IMR-90 (cell line): ENCODE measurements around the gene DHRS13. TPM values are rescaled to one million over a fixed set of nuclear protein-coding genes. Genes with fewer than 3 reads are reported as not detected.
A peak's percentile ranks its signal among the peaks of the same experiment; 100 is the strongest.

Experiments
- ATAC-seq: fragments of 200-7000 bp; cut with Tn5 transposase; 2 replicates; pipeline ENCODE4 v1.9.1; 2020; ENCODE audit warnings: low read depth, mild to moderate bottlenecking, moderate library complexity
- BruUV-seq: library from RNA; stranded (reverse); fragments of 400-500 nt; replicated peaks from 2 replicates; lab custom pipeline; 2021; lab: Mats Ljungman, UMichigan
- CTCF ChIA-PET: fragments of 300-600 bp; formaldehyde crosslinking; extraction: SDS; loops from one replicate; lab custom pipeline; 2021; ENCODE audit warnings: antibody characterized with exemption; lab: Yijun Ruan, JAX
- POLR2A ChIA-PET: fragments of 300-600 bp; sonication (Branson Sonifier 250); formaldehyde crosslinking; loops from one replicate; lab custom pipeline; 2022; ENCODE audit warnings: antibody characterized with exemption; ENCODE audit not compliant: unreplicated experiment; lab: Charles Lee
- DNase-seq: peaks from one replicate; pipeline ENCODE4 v3.0.0; 2013
- H2AFZ ChIP-seq: replicated peaks from 2 replicates; pipeline ENCODE3; 2013; ENCODE audit warnings: low read length, mild to moderate bottlenecking; ENCODE audit not compliant: poor library complexity
- H2AK5ac ChIP-seq: 2 replicates; pipeline ENCODE4 v1.6.1; 2013; ENCODE audit warnings: low read depth, low read length, inconsistent platforms
- H2AK9ac ChIP-seq: replicated peaks from 2 replicates; pipeline ENCODE3; 2013; ENCODE audit warnings: mild to moderate bottlenecking, low read depth, low read length, moderate library complexity; ENCODE audit not compliant: poor library complexity
- H2BK120ac ChIP-seq: 2 replicates; pipeline ENCODE4 v1.6.1; 2013; ENCODE audit warnings: low read depth, low read length, inconsistent platforms
- H2BK15ac ChIP-seq: 3 replicates; pipeline ENCODE4 v1.6.1; 2013; ENCODE audit warnings: low read depth, low read length, inconsistent platforms
- H2BK20ac ChIP-seq: 2 replicates; pipeline ENCODE4 v1.6.1; 2013; ENCODE audit warnings: low read depth, mild to moderate bottlenecking, inconsistent platforms, low read length, moderate library complexity
- H2BK5ac ChIP-seq: 2 replicates; pipeline ENCODE4 v1.6.1; 2013; ENCODE audit warnings: mild to moderate bottlenecking, low read depth, low read length, inconsistent platforms; ENCODE audit not compliant: poor library complexity, severe bottlenecking
- H3K14ac ChIP-seq: replicated peaks from 2 replicates; pipeline ENCODE4 v1.6.1; 2013; ENCODE audit warnings: low read depth, low read length, inconsistent platforms
- H3K18ac ChIP-seq: 2 replicates; pipeline ENCODE4 v1.6.1; 2013; ENCODE audit warnings: low read depth, low read length, control low read depth
- H3K23ac ChIP-seq: 2 replicates; pipeline ENCODE4 v1.6.1; 2013; ENCODE audit warnings: low read depth, low read length, inconsistent platforms
- H3K27ac ChIP-seq: 2 replicates; pipeline ENCODE4 v1.5.1; 2013; ENCODE audit warnings: mild to moderate bottlenecking, control low read depth, low read length; ENCODE audit not compliant: insufficient read depth
- H3K27me3 ChIP-seq: 2 replicates; pipeline ENCODE4 v1.6.1; 2013; ENCODE audit warnings: low read length; ENCODE audit not compliant: control insufficient read depth, insufficient read depth
- H3K36me3 ChIP-seq: 2 replicates; pipeline ENCODE4 v1.6.1; 2013; ENCODE audit warnings: low read length, mixed read lengths; ENCODE audit not compliant: control insufficient read depth, insufficient read depth
- H3K4ac ChIP-seq: 2 replicates; pipeline ENCODE4 v1.6.1; 2013; ENCODE audit warnings: low read depth, low read length, inconsistent platforms
- H3K4me1 ChIP-seq: 2 replicates; pipeline ENCODE4 v1.6.1; 2013; ENCODE audit warnings: low read length, mixed read lengths; ENCODE audit not compliant: control insufficient read depth, insufficient read depth
- H3K4me2 ChIP-seq: 2 replicates; pipeline ENCODE4 v1.6.1; 2013; ENCODE audit warnings: low read depth, mild to moderate bottlenecking, control low read depth, low read length, moderate library complexity
- H3K4me3 ChIP-seq: 2 replicates; pipeline ENCODE4 v1.5.1; 2013; ENCODE audit warnings: low read depth, mild to moderate bottlenecking, control low read depth, low read length, moderate library complexity; ENCODE audit not compliant: insufficient read depth
- H3K56ac ChIP-seq: 2 replicates; pipeline ENCODE4 v1.6.1; 2013; ENCODE audit warnings: low read length, inconsistent platforms; ENCODE audit not compliant: insufficient read depth; ENCODE audit errors: extremely low read depth
- H3K79me1 ChIP-seq, 2 experiments: 2 replicates each; pipeline ENCODE4 v1.6.1; 2013; ENCODE audit warnings: low read length in 2 of 2, inconsistent platforms in 1 of 2, low read depth in 1 of 2
- H3K9ac ChIP-seq: 2 replicates; pipeline ENCODE4 v1.6.1; 2013; ENCODE audit warnings: low read depth, low read length, control low read depth
- H3K9me1 ChIP-seq: 2 replicates; pipeline ENCODE4 v1.6.1; 2013; ENCODE audit warnings: low read length, inconsistent platforms; ENCODE audit not compliant: insufficient read depth
- H3K9me3 ChIP-seq: 2 replicates; pipeline ENCODE4 v1.6.1; 2013; ENCODE audit warnings: low read length; ENCODE audit not compliant: control insufficient read depth, insufficient read depth
- H4K20me1 ChIP-seq: 2 replicates; pipeline ENCODE4 v1.6.1; 2013; ENCODE audit warnings: low read length, inconsistent platforms; ENCODE audit not compliant: insufficient read depth
- H4K5ac ChIP-seq: 2 replicates; pipeline ENCODE4 v1.6.1; 2013; ENCODE audit warnings: mild to moderate bottlenecking, low read depth, low read length, control low read depth
- H4K8ac ChIP-seq, 2 experiments: 2 replicates each; pipeline ENCODE4 v1.6.1; 2013; ENCODE audit warnings: low read depth in 2 of 2, low read length in 2 of 2, control low read depth in 1 of 2, inconsistent platforms in 1 of 2
- H4K91ac ChIP-seq: 2 replicates; pipeline ENCODE4 v1.6.1; 2013; ENCODE audit warnings: low read depth, low read length, inconsistent platforms; ENCODE audit not compliant: insufficient read depth
- MAZ ChIP-seq: IDR thresholded peaks from 2 replicates; pipeline ENCODE4 v1.6.1; 2012; ENCODE audit warnings: low read depth, mild to moderate bottlenecking, low read length, improper control_type of control experiment, moderate library complexity, borderline replicate concordance
- MXI1 ChIP-seq: IDR thresholded peaks from 2 replicates; pipeline ENCODE4 v1.6.1; 2012; ENCODE audit warnings: low read depth, mild to moderate bottlenecking, low read length, moderate library complexity, borderline replicate concordance
- RAD21 ChIP-seq: IDR thresholded peaks from 2 replicates; pipeline ENCODE4 v1.6.1; 2012; ENCODE audit warnings: low read length, improper control_type of control experiment
- SMC3 ChIP-seq: fragments of 150-350 bp; IDR thresholded peaks from 2 replicates; pipeline ENCODE4 v1.6.1; 2016; ENCODE audit warnings: low read depth, mild to moderate bottlenecking, antibody characterized with exemption, low read length, moderate library complexity
- WGBS, 2 experiments: methylation state at CpG; one replicate each; pipeline versions ENCODE4 v1.1.5 to v1.1.7; 2013; ENCODE audit warnings: missing lambda C conversion rate in 2 of 2; ENCODE audit not compliant: insufficient read length in 1 of 2; ENCODE audit errors: extremely low coverage in 2 of 2; 5-methylcytosine and 5-hydroxymethylcytosine counted together
- dilution Hi-C: fragments of 300-500 bp; cut with HindIII; formaldehyde crosslinking; loops from one replicate; pipeline ENCODE4 v1.14.3; 2018; ENCODE audit warnings: low sequenced_read_pairs; ENCODE audit not compliant: unreplicated experiment
- in situ Hi-C: fragments of 300-500 bp; cut with MboI; formaldehyde crosslinking; loops from 3 replicates; pipeline ENCODE4 v1.14.3; 2019; ENCODE audit warnings: low sequenced_read_pairs, inconsistent platforms, mixed read lengths
- intact Hi-C: fragments of 100-400 bp; cut with micrococcal nuclease; formaldehyde crosslinking; loops from 2 replicates; pipeline ENCODE4 v1.10.0; 2022
- polyA plus RNA-seq, 3 experiments: library from polyadenylated mRNA; depleted of rRNA; stranded (reverse); fragments of >200 nt; gene quantifications; 2 replicates each; pipeline ENCODE4 v1.2.3, GENCODE V29; 2012; ENCODE audit warnings: low replicate concordance in 1 of 3
- total RNA-seq: library from RNA; depleted of rRNA; stranded (reverse); fragments of >200 nt; gene quantifications from 2 replicates; pipeline ENCODE4 v1.2.3, GENCODE V29; 2012
- TF ChIP-seq, protein P1 (sequence below): conservative IDR thresholded peaks from 2 replicates; pipeline ENCODE4 v1.5.1; 2012; ENCODE audit warnings: mild to moderate bottlenecking, low read depth, low read length, improper control_type of control experiment

Gene DHRS13
- total and polyA plus RNA-seq, 2 of the 4 experiments (the other 2 are of a cell fraction): 2.7 to 3.9 TPM

DNA sequence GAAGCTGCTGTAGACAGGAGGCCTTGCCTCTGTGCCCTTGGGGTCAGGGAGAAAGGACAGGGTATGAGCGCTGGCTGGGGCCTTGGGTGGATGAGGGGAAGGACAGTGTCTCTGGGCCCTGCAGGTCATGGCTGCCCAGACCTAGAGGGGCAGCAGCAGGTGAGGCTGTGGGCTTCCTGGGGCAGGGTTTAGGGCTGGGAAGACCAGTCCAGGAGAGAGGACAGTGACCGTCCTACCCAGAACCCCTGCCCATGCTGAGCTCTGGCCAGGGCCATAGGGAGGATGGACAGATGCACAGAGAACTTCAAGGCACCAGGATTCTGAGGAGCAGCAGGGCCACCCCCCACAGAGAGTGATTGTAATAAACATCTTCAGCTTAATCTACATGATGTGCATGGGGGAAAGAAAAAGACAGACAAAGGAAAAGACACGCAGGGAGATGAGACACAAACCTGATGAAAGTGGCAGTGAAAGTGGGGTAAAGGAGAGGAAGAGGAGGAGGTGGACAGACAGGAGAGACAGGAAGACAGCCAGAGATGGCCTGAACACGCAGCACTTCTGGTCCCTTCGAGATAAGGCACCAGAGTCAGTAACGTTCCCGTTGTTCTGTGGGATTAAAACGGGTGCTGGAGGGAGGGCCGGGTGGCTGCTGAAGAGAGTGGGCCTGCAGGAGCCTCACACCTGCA is 22.9 kb downstream of the DHRS13 start (continued):
- TF ChIP-seq MAZ: no peak

DNA sequence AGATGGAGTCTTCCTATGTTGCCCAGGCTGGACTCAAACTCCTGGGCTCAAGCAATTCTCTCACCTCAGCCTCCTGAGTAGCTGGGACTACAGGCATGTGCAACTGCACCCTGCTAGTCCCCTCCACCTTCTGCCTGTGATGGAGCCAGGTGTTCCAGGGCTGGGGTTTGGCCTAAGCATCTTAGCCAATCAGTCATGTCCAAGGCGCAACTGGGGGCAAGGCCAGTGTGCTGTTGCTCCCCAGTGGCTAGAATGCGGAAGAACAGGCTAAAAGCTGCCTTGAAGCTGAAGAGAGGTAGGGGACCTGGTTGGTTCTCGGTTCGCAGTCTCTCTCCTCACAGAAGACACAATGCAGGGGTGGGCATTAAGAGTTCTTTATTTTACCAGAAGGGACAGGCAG is 23.9 kb downstream of the DHRS13 start:
- Histone ChIP-seq H3K9me1 (no peaks in the 10 kb centered on the region), H2BK15ac (no peak overlapping the region), H3K4ac (no peak overlapping the region), H3K4me3 (no peak overlapping the region), H2AK9ac (no peak overlapping the region), H3K9me3 (no peaks in the 10 kb centered on the region), H4K91ac (no peak overlapping the region), H4K8ac (no peak overlapping the region), H2AK5ac (no peak overlapping the region), H3K14ac (no peak overlapping the region), H2AFZ (no peak overlapping the region), H3K27ac (no peak overlapping the region), H3K36me3 (peaks cover 42% of the 10 kb centered on the region), H2BK120ac (no peak overlapping the region), H3K23ac (no peak overlapping the region), H4K20me1 (no peaks in the 10 kb centered on the region), H3K9ac (no peak overlapping the region), H2BK20ac (no peak overlapping the region), H3K79me1 (no peaks in the 10 kb centered on the region), H4K5ac (no peak overlapping the region), H3K56ac (no peak overlapping the region), H3K4me1 (no peaks in the 10 kb centered on the region), H3K18ac (no peak overlapping the region), H3K27me3 (no peaks in the 10 kb centered on the region), H2BK5ac (no peak overlapping the region), H3K4me2 (no peak overlapping the region)
- TF ChIP-seq RAD21 (peak; percentile 57), SMC3 (peak; percentile 32; the same call in 1 of the 2 replicates), MXI1 (no peak)
- TF ChIP-seq, protein P1, sequence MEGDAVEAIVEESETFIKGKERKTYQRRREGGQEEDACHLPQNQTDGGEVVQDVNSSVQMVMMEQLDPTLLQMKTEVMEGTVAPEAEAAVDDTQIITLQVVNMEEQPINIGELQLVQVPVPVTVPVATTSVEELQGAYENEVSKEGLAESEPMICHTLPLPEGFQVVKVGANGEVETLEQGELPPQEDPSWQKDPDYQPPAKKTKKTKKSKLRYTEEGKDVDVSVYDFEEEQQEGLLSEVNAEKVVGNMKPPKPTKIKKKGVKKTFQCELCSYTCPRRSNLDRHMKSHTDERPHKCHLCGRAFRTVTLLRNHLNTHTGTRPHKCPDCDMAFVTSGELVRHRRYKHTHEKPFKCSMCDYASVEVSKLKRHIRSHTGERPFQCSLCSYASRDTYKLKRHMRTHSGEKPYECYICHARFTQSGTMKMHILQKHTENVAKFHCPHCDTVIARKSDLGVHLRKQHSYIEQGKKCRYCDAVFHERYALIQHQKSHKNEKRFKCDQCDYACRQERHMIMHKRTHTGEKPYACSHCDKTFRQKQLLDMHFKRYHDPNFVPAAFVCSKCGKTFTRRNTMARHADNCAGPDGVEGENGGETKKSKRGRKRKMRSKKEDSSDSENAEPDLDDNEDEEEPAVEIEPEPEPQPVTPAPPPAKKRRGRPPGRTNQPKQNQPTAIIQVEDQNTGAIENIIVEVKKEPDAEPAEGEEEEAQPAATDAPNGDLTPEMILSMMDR: peak; percentile 50
- intact Hi-C loops: loop anchor here (1.0 kb wide), 1 partner anchor 116 kb away; no protein-coding TSS in a partner anchor
- DNase-seq (peak; percentile 32), ATAC-seq (peak; percentile 82)
- 83% methylated on average over 2 of the region's 4 CpGs; no CpG with 5 or more reads in 1 of the 2 experiments for WGBS, 2 experiments
- no TSS peak for BruUV-seq
- dilution Hi-C loops: no loop called here
- in situ Hi-C loops: no loop called here
- POLR2A ChIA-PET: no interaction called here
- CTCF ChIA-PET: interaction anchor here (0.5 to 2.1 kb wide), 4 partner anchors 53 to 152 kb away, joined by 3 to 11 read pairs (median 6); partner anchors contain the start of gene TLCD1
